OCI-LY3 (cell line): ENCODE data around the gene B4GALT4.

Source experiments
- CTCF ChIP-seq: fragments of 200-600, 300-600 bp; sonication (generic); IDR thresholded peaks from 2 replicates; pipeline ENCODE4 v1.5.1; 2014; ENCODE audit warnings: antibody characterized with exemption, low read length, low read depth
- EZH2phosphoT487 ChIP-seq: fragments of 200-600 bp; shearing (Covaris generic); IDR thresholded peaks from 2 replicates; pipeline ENCODE4 v1.6.1; 2018; ENCODE audit warnings: antibody characterized with exemption, mixed run types, low read depth

DNA sequence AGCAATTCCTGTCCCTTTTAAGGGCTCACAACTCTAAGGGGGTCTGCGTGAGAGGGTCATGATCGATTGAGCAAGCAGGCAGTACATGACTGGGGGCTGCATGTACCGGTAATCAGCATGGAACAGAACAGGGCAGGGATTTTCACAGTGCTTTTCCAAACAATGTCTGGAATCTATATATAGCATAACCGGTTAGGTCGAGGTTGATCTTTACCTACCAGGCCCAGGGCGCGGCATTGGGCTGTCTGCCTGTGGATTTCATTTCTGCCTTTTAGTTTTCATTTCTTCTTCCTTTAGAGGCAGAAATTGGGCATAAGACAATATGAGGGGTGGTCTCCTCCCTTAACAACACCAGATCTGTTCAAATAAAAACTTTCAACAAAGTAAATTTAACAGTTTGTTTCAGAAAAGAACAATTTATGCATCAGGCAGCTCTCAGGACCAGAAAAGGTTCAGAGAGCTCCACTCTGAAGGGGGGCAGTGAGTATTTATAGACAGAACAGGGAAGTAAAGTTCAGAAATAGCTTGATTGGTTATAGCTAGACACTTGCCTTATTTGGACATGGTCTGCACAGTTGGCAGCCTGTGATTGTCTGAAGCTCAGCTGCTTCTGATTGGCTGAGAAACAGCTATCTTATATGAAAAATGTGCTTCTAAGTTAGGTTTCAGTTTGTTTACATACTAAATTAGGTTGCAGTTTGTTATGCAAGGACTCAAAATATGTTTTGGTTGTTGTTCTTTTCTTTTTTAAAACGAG, 17.2 kb upstream of the B4GALT4 start:
- TF ChIP-seq CTCF (no peak), EZH2phosphoT487 (no peak)
